ENCODE results near the gene TUBGCP2.

Gene TUBGCP2, protein sequence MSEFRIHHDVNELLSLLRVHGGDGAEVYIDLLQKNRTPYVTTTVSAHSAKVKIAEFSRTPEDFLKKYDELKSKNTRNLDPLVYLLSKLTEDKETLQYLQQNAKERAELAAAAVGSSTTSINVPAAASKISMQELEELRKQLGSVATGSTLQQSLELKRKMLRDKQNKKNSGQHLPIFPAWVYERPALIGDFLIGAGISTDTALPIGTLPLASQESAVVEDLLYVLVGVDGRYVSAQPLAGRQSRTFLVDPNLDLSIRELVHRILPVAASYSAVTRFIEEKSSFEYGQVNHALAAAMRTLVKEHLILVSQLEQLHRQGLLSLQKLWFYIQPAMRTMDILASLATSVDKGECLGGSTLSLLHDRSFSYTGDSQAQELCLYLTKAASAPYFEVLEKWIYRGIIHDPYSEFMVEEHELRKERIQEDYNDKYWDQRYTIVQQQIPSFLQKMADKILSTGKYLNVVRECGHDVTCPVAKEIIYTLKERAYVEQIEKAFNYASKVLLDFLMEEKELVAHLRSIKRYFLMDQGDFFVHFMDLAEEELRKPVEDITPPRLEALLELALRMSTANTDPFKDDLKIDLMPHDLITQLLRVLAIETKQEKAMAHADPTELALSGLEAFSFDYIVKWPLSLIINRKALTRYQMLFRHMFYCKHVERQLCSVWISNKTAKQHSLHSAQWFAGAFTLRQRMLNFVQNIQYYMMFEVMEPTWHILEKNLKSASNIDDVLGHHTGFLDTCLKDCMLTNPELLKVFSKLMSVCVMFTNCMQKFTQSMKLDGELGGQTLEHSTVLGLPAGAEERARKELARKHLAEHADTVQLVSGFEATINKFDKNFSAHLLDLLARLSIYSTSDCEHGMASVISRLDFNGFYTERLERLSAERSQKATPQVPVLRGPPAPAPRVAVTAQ

DNA sequence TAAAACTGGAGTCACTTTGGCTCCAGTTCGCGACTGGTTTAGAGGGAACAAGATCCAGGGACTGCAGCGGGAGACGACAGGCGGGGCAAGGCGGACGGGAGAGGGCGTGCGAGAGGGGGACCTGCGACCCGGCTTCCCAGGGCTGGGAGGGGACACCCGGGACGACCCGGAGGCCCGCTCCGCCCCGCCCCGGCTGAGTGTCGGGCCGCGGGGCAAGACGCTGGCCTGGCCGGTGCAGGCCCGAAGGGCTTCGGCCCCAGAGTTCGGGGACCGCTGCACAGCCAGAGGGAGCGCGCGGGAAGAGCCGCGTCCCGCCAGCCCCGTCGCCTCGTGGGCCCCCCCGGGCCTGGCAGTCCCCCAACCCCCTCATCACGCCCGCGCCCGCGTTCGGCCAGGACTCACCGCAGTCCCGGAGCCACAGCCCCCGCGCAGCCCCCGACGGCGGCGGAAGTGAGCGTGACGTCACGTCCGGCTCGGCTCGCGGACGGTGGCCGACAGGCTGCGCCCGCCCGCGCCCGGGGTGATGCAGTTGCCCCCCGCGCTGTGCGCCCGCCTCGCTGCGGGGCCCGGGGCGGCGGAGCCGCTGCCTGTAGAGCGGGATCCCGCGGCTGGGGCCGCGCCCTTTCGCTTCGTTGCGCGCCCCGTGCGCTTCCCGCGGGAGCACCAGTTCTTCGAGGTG is at the start of gene TUBGCP2, which contains the start of gene ZNF511:
TUBGCP2 (minus strand) TSS at position 452 of the 679 bp plus-strand sequence. CDS start 5,931 bp downstream, outside the sequence.
ZNF511 (plus strand) TSS at position 494 of the 679 bp plus-strand sequence; CDS start at position 524, 30 bp downstream.
- ATAC-seq (peak; percentile 90), DNase-seq (ENCODE audit: low spot score in 2 of 2) (peak; percentile 88 to 96)
- Mint-ChIP-seq H3K36me3 (peaks cover 45% of the 10 kb centered on the region), H3K4me3 (peak within 1 kb of the TSS; percentile 93), H3K27ac (peak within 1 kb of the TSS; percentile 97), H3K9me3 (no peaks in the 10 kb centered on the region), H3K4me1 (peaks cover 31% of the 10 kb centered on the region)

DNA sequence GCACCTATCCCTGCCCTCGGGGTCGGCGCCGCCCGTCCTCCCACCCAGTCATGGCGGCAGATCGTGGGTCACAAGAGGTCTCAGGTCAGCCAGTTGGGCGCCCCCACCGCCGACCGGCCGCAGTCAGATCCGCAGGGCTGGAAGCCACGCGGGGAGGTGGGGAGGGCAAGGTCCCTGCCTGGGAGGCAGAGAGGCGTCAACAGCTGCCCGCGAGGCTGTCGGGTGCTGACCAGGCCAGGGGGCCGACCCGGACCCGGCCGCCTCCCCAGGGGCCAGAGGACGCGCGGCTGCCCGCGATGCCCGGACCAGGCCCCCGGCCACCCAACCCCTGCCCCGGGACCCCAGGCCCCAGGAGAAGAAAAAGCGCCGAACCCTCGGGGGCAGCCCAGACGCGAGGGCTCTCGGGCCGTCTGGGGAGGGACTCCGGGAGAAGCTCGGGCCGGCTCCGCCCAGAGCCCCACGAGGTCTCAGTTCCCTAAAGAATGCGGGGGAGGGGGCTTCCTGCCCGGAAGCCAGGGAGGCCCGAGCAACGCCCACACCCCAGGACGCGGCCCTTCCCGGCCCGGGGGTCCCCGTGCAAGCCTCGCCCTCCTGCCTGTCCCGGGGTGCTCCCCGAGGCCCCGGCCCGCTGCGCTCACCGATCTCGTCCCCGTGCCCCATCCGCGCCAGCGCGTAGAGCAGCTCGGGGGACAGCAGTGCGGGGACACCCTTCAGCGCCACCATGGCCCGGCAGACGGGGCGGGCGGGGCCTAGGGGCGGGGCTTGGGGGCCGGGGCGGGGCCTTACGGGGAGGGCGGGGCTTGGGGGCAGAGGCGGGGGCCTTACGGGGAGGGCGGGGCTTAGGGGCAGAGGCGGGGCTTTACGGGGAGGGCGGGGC is 48.9 kb upstream of the TUBGCP2 start, which contains the start of gene FUOM:
FUOM (minus strand) TSS at position 735 of the 877 bp plus-strand sequence; CDS start at position 723, 12 bp downstream.
- Mint-ChIP-seq H3K4me3 (peak within 1 kb of the TSS; percentile 64), H3K36me3 (peaks cover 10% of the 10 kb centered on the region), H3K27ac (no peak within 1 kb of the TSS), H3K4me1 (peaks cover 19% of the 10 kb centered on the region), H3K9me3 (no peaks in the 10 kb centered on the region)
- ATAC-seq (peak; percentile 90), DNase-seq (ENCODE audit: low spot score in 2 of 2) (peak; percentile 73 to 89)

- Mint-ChIP-seq H3K36me3 (peaks cover 2% of the 10 kb centered on the region), H3K9me3 (no peaks in the 10 kb centered on the region), H3K4me1 (peaks cover 13% of the 10 kb centered on the region), H3K4me3 (peak overlapping the region; percentile 64), H3K27ac (no peak overlapping the region)
- DNase-seq (ENCODE audit: low spot score in 2 of 2) = no peak
- no peak for ATAC-seq
Measured at GRCh38 chr10:133356549-133357284, 48.0 kb upstream of the TUBGCP2 start.

GRCh38 chr10:133355991-133356390 is 47.3 kb upstream of the TUBGCP2 start:
- no peak for DNase-seq (ENCODE audit: low spot score in 2 of 2)
- Mint-ChIP-seq H3K27ac (peak overlapping the region; percentile 61), H3K36me3 (no peaks in the 10 kb centered on the region)

GRCh38 chr10:133355266-133355665 is 46.6 kb upstream of the TUBGCP2 start:
- peaks cover 6% of the 10 kb centered on the region for H3K4me1 Mint-ChIP-seq
- ATAC-seq = no peak

More at GRCh38 chr10:133355991-133356390, 47.3 kb upstream of the TUBGCP2 start:
- no peak for ATAC-seq
- Mint-ChIP-seq H3K9me3 (no peaks in the 10 kb centered on the region), H3K4me3 (peak overlapping the region; percentile 64), H3K4me1 (peaks cover 6% of the 10 kb centered on the region)

GRCh38 chr10:133354672-133355240 is 46.1 kb upstream of the TUBGCP2 start:
- Mint-ChIP-seq H3K4me1 (peaks cover 6% of the 10 kb centered on the region), H3K4me3 (no peak overlapping the region), H3K27ac (no peak overlapping the region), H3K36me3 (no peaks in the 10 kb centered on the region), H3K9me3 (no peaks in the 10 kb centered on the region)
- no peak for ATAC-seq
- DNase-seq (ENCODE audit: low spot score in 2 of 2) = no peak

More at GRCh38 chr10:133355266-133355665, 46.6 kb upstream of the TUBGCP2 start:
- Mint-ChIP-seq H3K27ac (no peak overlapping the region), H3K4me3 (no peak overlapping the region), H3K9me3 (no peaks in the 10 kb centered on the region), H3K36me3 (no peaks in the 10 kb centered on the region)
- DNase-seq (ENCODE audit: low spot score in 2 of 2) = no peak

GRCh38 chr10:133353988-133354605 is 45.4 kb upstream of the TUBGCP2 start:
- DNase-seq (ENCODE audit: low spot score in 2 of 2) = no peak
- H3K36me3 Mint-ChIP-seq = peaks cover 5% of the 10 kb centered on the region
- peaks cover 10% of the 10 kb centered on the region for H3K4me1 Mint-ChIP-seq
- H3K9me3 Mint-ChIP-seq = no peaks in the 10 kb centered on the region
- no peak overlapping the region for H3K27ac Mint-ChIP-seq
- no peak overlapping the region for H3K4me3 Mint-ChIP-seq
- ATAC-seq = no peak

DNA sequence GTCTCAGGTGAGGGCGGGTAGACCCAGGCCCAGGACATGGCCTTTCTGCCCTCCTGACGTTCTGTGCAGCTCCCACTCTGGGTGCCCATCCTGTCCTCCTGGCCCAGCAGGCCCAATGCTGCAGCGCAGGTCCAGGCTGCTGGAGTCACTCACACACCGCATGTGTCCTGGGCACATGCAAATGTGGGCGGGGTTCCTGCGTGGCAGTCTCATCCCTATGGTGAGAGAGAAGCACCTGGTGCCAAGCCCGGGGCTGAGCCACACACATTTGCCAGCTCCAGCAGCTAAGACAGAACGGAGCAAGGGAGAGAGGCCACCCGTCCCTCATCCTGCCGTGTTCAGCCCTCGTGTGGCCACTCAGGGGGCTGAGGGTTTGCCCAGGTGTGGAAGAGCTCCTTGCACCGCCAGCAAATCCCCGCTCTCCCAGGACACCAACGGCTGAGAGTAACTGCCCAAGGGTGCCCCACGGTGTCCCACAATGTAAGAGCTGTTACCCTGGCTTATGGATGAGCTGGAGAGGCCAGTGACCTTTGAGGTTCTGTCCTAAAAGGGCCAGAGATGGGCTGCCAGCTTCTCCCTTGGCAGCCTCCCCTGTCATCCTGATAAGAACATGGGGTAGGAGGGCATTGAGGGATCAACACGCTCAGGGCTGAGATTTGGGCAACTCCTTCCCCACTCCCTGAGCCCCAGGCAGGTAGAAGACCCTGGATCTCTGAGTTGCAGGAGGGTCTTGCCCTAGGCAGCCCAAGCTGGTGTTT is 44.7 kb upstream of the TUBGCP2 start:
- Mint-ChIP-seq H3K4me1 (peaks cover 15% of the 10 kb centered on the region), H3K9me3 (no peaks in the 10 kb centered on the region), H3K27ac (no peak overlapping the region), H3K36me3 (peaks cover 7% of the 10 kb centered on the region), H3K4me3 (no peak overlapping the region)
- ATAC-seq (no peak), DNase-seq (ENCODE audit: low spot score in 2 of 2) (no peak)

- DNase-seq (ENCODE audit: low spot score in 2 of 2) (no peak), ATAC-seq (no peak)
- no peak overlapping the region for H3K4me3 Mint-ChIP-seq
- no peak overlapping the region for H3K27ac Mint-ChIP-seq
- H3K36me3 Mint-ChIP-seq = peaks cover 7% of the 10 kb centered on the region
- no peaks in the 10 kb centered on the region for H3K9me3 Mint-ChIP-seq
- H3K4me1 Mint-ChIP-seq = peaks cover 15% of the 10 kb centered on the region
Measured at GRCh38 chr10:133351408-133352318, 43.0 kb upstream of the TUBGCP2 start.

DNA sequence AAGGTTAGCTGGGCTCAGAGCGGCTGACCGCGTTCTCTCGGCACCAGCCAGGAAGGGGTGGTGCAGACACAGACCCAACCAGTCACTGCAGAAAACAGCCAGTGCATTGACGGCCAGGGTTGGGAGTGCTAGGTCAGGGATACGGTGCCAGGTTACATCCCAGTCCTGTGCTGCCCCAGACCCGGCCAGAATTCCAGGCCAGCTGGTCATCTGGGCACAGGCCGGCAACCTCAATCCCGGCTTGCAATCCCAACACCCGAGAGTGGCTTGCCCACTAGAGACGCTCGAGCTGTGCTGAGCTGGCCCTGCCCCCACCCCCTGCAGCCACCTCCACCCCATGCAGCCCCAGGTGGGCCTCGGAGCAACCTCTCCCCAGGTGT is 42.3 kb upstream of the TUBGCP2 start:
- no peak overlapping the region for H3K4me3 Mint-ChIP-seq
- ATAC-seq (no peak), DNase-seq (ENCODE audit: low spot score in 2 of 2) (no peak)
- H3K4me1 Mint-ChIP-seq = peaks cover 11% of the 10 kb centered on the region
- no peaks in the 10 kb centered on the region for H3K9me3 Mint-ChIP-seq
- H3K36me3 Mint-ChIP-seq = peaks cover 7% of the 10 kb centered on the region
- no peak overlapping the region for H3K27ac Mint-ChIP-seq

GRCh38 chr10:133350283-133350949 is 41.7 kb upstream of the TUBGCP2 start:
- Mint-ChIP-seq H3K36me3 (peaks cover 7% of the 10 kb centered on the region), H3K9me3 (no peaks in the 10 kb centered on the region), H3K4me1 (peaks cover 9% of the 10 kb centered on the region), H3K4me3 (no peak overlapping the region), H3K27ac (no peak overlapping the region)
- no peak for DNase-seq (ENCODE audit: low spot score in 2 of 2)
- ATAC-seq = no peak
